ENCODE data around the gene CORO1C.
"Not testable (repeated sequence)": the region's sequence is repeated elsewhere in the genome, so short reads cannot be mapped to it uniquely, and the experiment has no call there.

CORO1C gene

DNA sequence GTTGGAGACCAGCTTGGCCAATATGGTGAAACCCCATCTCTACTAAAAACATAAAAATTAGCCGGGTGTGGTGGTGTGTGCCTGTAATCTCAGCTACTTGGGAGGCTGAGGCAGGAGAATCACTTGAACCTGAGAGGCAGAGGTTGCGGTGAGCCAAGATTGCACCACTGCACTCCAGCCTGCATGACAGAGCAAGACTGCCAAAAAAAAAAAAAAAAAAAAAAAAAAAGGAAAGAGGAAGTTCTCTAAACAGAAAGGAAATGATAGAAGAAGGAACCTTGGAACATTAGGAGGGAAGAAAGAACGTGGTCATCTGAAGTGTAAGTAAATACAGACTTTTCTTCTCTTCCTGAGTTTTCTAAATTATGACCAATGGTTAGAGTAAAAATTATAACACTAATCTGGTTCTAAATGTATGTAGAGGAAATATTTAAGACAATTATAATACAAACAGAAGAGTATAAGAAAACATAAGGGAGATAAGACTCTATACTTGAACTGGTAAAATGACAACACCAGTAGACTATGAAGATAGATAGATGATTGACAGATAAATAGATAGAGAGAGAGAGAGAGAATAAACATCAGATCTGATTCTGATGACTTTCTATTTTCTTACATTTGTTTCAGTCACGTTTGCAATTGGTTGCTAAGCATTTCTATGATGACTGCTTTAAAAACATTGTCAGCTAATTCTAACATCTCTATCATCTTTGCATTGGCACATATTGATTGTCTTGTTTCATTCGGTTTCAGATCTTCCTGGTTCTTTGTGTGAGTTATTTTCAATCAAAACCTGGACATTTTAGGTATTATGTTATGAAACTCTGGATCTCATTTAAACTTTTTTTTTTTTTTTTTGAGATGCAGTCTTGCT lies 12.9 kb upstream of the CORO1C start:
- H3K4me3 ChIP-seq (ENCODE audit: low read depth, low read length), result no peak overlapping the region
- no peak for DNase-seq (ENCODE audit: low read depth)
- TF ChIP-seq, protein P1, sequence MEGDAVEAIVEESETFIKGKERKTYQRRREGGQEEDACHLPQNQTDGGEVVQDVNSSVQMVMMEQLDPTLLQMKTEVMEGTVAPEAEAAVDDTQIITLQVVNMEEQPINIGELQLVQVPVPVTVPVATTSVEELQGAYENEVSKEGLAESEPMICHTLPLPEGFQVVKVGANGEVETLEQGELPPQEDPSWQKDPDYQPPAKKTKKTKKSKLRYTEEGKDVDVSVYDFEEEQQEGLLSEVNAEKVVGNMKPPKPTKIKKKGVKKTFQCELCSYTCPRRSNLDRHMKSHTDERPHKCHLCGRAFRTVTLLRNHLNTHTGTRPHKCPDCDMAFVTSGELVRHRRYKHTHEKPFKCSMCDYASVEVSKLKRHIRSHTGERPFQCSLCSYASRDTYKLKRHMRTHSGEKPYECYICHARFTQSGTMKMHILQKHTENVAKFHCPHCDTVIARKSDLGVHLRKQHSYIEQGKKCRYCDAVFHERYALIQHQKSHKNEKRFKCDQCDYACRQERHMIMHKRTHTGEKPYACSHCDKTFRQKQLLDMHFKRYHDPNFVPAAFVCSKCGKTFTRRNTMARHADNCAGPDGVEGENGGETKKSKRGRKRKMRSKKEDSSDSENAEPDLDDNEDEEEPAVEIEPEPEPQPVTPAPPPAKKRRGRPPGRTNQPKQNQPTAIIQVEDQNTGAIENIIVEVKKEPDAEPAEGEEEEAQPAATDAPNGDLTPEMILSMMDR (IDR thresholded peaks at IDR 0.05; ENCODE audit: insufficient read depth, low read depth, low read length, missing control alignments), result no peak

DNA sequence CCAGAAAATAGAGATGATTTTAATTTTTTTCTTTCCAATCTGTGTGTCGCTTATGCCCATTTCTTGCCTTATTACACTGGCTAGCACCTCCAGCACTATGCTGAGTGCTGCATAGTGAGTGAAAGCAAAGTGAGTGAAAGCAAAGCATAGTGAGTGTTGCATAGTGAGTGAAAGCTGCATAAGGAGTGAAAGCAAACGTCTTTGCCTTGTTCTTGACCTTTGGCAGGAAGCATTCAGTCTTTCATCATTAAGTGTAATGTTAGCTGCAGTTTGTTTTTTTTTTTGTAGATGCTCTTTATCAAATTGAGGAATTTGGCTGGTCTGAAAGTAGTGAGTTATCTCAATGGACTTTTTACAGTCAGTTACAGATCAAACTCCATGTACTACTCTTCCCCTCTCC lies 6.9 kb upstream of the CORO1C start:
- no peak overlapping the region for H3K4me3 ChIP-seq (ENCODE audit: low read depth, low read length)
- TF ChIP-seq, protein P1 (IDR thresholded peaks at IDR 0.05; ENCODE audit: insufficient read depth, low read depth, low read length, missing control alignments), result no peak
- DNase-seq (ENCODE audit: low read depth), result no peak

DNA sequence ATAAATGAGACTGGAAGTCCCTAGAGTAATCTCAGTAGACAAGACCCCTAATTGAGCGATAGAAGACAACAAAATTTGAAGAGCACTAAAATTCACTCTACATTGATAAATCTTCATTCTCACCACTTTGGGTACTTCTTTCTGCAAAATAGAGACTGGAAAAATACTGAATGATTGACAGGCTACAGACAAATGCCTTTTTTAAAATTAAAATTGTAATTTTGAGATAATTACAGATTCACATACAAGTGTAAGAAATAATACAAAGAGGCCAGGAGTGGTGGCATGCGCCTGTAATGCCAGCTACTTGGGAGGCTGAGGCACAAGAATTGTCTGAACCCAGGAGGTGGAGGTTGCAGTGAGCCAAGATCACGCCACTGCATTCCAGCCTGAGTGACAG lies 4.5 kb upstream of the CORO1C start:
- no peak overlapping the region for H3K4me3 ChIP-seq (ENCODE audit: low read depth, low read length)
- TF ChIP-seq, protein P1 (IDR thresholded peaks at IDR 0.05; ENCODE audit: insufficient read depth, low read depth, low read length, missing control alignments), result no peak
- no peak for DNase-seq (ENCODE audit: low read depth)

DNA sequence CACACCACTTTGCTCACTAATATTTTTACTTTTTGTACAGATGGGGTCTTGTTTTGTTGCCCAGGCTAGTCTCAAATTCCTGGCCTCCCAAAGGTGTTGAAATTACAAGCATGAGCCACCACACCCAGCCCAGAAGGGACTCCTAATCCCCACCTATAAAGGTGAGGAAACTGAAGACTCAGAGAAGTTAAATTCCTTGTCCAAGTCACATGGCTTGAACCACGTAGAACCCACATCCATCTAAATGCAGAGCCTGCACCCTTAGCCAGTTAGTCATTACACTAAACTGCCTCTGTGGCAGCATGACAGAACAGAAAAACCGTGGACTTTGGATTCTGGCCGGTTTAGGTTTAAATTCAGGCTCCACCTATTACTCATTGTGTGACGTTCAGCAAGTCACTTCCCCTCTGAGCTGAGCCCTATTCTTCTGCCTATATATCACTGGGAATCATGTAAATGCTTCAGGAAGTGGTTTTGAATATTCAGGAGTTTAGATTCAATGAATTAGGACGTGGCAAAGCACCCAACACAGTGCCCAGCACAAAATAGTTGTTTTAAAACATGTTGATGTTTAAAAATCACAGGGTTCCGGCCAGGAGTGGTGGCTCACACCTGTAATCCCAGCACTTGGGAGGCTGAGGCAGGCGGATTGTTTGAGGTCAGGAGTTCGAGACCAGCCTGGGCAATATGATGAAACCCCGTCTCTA lies 3.0 kb upstream of the CORO1C start:
- TF ChIP-seq, protein P1 (IDR thresholded peaks at IDR 0.05; ENCODE audit: insufficient read depth, low read depth, low read length, missing control alignments), result no peak
- peak; percentile 32 for DNase-seq (ENCODE audit: low read depth)
- H3K4me3 ChIP-seq (ENCODE audit: low read depth, low read length), result no peak overlapping the region

DNA sequence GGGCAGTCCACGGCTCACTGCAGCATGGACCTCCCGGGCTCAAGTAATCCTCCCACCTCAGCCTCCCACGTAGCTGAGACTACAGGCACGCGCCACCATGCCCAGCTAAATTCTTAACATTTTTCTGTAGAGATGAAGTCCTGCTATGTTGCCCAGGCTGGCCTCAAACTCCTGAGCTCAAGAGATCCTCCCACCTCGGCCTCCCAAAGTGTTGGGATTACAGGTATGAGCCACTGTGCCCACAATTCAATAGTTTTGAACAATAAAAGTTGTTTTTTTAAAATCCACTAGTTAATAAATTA lies 1.9 kb upstream of the CORO1C start:
- not testable (repeated sequence) for DNase-seq (ENCODE audit: low read depth); H3K4me3 ChIP-seq (ENCODE audit: low read depth, low read length)

DNA sequence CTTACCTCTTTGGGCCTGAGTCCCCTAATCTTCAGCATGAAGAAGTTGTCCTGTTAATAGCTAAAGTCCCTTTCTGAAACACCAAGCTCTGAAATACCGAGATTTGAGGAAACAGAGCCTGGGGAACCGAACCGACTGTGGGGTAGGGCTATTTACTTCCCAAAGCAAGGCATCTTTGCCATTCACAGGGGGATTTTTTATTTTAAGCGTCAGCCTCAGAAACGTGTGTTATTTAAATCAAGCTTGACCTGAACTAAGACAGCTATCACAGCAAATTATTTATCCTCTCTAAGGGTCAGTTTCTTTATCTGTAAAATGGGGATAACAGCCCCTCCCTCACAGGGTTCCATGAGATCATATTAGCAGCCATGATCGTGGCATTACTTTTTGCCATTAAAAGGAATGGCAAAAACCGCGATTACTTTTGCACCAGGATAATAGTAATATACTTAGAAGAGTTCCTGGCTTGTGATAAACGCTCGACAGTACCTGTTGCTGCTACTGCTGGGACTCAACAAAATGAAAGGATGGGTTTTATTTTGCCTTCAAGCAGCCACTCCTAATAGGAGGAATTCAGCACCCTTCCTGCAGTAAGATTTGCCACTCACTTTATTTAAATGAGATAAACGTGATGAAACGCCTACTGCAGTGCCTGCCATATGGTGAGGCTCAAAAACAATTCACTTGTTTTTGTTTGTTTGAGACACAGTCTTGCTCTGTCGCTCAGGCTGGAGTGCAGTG lies 1.3 kb upstream of the CORO1C start:
- peak overlapping the region; percentile 86 for H3K4me3 ChIP-seq (ENCODE audit: low read depth, low read length)
- TF ChIP-seq, protein P1 (IDR thresholded peaks at IDR 0.05; ENCODE audit: insufficient read depth, low read depth, low read length, missing control alignments), result no peak
- DNase-seq (ENCODE audit: low read depth), result no peak

DNA sequence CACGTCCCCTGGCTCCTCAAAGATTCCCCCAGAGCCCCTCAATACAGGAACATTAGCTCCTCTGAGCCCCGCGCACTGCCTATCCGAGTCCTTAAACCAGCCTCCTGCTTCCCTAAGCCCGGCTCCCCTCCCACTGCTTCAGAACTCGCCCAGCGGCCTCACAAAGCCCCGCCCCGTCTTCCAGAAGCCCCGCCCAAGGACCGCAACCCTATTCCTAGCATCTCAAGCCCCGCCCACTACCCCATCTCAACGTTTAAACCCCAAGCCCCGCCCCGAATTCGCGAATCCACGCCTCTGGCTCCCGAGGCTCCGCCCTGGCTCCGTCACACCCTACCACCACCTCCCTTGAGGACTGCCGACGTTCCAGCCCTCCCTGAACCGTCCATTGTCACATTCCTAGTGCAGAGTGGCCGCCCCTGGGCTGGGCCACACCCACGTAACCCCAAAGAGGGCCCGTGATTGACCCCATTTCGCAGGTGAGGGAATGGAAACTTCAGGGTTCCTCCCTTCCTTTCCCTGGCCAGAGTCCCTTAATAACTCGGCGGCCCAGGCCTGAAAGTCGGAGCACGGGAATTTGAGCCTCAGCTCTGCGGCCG lies 646 bp upstream of the CORO1C start:
- peak overlapping the region; percentile 86 for H3K4me3 ChIP-seq (ENCODE audit: low read depth, low read length)
- TF ChIP-seq, protein P1 (IDR thresholded peaks at IDR 0.05; ENCODE audit: insufficient read depth, low read depth, low read length, missing control alignments), result no peak
- peak; percentile 98 for DNase-seq (ENCODE audit: low read depth)

All from GM12865 (cell line).